Stimulated activated naive CD8-positive, alpha-beta T cell treated with anti-CD3 and anti-CD28 coated beads, Interleukin-15, amount 100 ng/mL, for 72 hours (primary cell): ENCODE results near the gene DSG2.

Experiments used
- ATAC-seq: fragments of 150-1000 bp; cut with Tn5 transposase; 2 replicates; pipeline ENCODE4 v1.10.0; 2021; ENCODE audit warnings: mild to moderate bottlenecking, moderate library complexity
- DNase-seq, 2 donors: peaks; one replicate each; pipeline ENCODE4 v3.0.0; 2021 to 2022
- H3K27ac Mint-ChIP-seq, 2 donors: one replicate each; pipeline ENCODE4 v1.8.0; 2022; ENCODE audit warnings: mild to moderate bottlenecking in 2 of 2, mixed read lengths in 2 of 2, moderate library complexity in 2 of 2
- H3K27me3 Mint-ChIP-seq: one replicate; pipeline ENCODE4 v1.8.0; 2022; ENCODE audit warnings: mixed read lengths
- H3K4me1 Mint-ChIP-seq: one replicate; pipeline ENCODE4 v1.8.0; 2022; ENCODE audit warnings: mild to moderate bottlenecking, mixed read lengths
- H3K4me3 Mint-ChIP-seq, 2 donors: one replicate each; pipeline ENCODE4 v1.8.0; 2022; ENCODE audit warnings: mild to moderate bottlenecking in 2 of 2, mixed read lengths in 2 of 2, moderate library complexity in 1 of 2
- H3K9me3 Mint-ChIP-seq, 2 donors: one replicate each; pipeline ENCODE4 v1.8.0; 2022; ENCODE audit warnings: mixed read lengths in 2 of 2

Gene DSG2

DNA sequence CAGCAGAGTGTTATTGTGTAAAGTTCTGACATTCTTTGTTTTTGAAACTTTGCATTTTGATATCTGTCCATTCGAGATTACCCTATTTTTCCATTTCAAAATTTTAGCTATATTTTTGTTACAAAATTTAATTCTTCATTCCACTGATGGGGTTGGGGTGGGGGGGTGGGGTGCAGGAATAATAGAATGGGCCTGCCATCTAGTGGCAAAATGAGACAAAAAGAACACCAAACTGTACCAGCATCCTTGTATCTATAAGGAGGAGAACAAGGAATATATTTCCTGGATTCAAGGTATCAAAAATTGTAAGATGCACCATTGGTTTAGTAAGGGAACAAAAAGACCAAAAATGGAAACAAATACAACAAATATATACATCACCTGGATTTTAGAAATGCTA lies 65.8 kb downstream of the DSG2 start:
- ATAC-seq (no peak), DNase-seq (no peak)
- Mint-ChIP-seq H3K4me3 (no peak overlapping the region), H3K27ac (no peak overlapping the region), H3K27me3 (peaks cover 8% of the 10 kb centered on the region), H3K4me1 (no peaks in the 10 kb centered on the region), H3K9me3 (no peaks in the 10 kb centered on the region)

DNA sequence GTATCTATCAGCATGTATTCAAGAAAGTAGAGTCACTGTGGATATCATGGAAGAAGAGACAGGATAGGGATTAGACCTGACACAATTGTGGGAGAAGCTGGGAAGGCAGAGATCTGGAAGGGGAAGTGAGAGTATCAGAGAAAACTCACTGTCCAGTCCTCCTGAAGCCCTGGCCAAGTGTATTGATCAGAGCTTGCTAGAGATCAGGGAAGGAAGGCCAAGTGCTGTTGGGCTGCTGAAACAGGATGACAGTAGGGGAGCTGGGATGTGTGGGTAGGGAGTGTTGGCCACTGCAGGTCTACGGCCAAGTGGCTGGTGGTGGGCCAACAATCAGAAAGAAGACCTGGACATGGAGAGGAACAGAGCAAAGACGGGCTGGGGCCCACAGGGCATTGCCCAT lies 67.4 kb downstream of the DSG2 start:
- ATAC-seq: no peak
- Mint-ChIP-seq H3K4me1 (no peaks in the 10 kb centered on the region), H3K27ac (no peak overlapping the region), H3K9me3 (no peaks in the 10 kb centered on the region), H3K4me3 (no peak overlapping the region), H3K27me3 (peaks cover 8% of the 10 kb centered on the region)
- DNase-seq: no peak

DNA sequence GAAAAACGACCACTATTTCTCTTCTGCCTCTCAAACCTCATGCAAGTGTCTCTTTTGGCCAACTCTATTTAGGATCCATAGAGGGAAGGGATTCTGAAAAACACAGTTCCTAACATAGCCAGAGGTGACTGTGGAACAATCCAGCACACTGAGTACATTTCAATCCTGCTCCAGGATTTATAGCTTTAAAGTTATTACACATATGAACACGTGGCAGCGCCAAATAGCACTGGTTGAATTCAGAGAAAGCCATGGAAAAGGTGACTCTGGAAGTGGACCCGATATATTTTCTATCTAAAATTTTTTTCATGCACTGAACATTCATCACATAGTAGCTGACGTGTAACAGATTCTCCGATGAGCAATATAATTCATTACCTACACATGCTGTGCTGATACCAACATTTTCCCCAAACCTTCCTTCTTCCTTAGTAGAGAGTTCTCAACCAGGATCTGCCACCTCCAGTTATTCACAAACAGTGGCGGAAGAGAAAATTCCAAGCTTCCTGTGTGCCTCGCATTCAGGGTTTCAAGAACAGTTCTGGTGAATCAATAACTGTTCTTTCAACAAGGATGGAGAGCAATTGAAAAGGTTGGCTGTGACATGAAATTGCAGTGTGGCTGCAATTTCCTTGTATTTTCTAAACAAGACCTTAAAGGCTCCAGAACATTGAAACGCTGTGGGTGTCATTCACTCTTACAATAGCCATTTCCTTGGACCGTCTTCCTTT lies 68.0 kb downstream of the DSG2 start:
- H3K27me3 Mint-ChIP-seq: peaks cover 6% of the 10 kb centered on the region
- H3K27ac Mint-ChIP-seq: no peak overlapping the region
- no peaks in the 10 kb centered on the region for H3K4me1 Mint-ChIP-seq
- DNase-seq (no peak), ATAC-seq (no peak)
- H3K9me3 Mint-ChIP-seq: no peaks in the 10 kb centered on the region
- H3K4me3 Mint-ChIP-seq: no peak overlapping the region

DNA sequence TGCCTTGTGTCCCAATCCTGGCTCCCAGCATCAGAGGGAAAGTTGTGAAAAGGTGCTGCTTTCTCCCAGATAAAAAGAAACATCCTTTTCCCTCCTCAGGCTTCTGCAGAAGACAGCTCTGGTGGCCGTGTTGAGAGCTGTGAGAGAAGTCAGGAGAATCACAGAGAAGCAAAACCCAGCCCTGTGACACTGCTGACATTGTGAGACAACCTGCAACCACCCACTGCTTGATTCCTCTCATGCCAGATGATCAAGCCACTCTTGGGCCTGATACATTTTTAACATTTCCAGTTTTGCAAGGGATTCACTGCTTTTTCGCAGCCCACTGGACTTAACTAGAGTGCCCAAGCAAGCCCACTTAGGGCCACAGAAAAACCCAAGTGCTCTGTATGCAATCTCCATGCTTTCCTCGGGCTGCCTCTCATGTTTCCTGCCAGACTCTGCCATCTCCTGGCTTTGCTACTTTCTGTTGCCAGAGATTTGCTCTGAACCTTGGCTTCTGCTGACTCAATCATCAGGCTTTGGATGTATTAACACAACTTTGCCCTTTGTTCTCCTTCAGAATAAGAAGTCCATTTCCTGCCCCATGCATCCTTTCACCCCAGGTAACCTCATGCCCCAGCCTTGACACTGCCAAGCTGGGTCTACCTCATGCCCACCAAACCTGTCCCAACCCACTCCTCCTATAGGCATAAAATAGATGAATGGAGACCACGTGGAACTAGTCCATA lies 68.8 kb downstream of the DSG2 start:
- no peak for DNase-seq
- Mint-ChIP-seq H3K4me3 (no peak overlapping the region), H3K27ac (peak overlapping the region in 1 of 2 donors; percentile 4), H3K27me3 (no peaks in the 10 kb centered on the region), H3K9me3 (no peaks in the 10 kb centered on the region), H3K4me1 (no peaks in the 10 kb centered on the region)
- ATAC-seq: no peak

DNA sequence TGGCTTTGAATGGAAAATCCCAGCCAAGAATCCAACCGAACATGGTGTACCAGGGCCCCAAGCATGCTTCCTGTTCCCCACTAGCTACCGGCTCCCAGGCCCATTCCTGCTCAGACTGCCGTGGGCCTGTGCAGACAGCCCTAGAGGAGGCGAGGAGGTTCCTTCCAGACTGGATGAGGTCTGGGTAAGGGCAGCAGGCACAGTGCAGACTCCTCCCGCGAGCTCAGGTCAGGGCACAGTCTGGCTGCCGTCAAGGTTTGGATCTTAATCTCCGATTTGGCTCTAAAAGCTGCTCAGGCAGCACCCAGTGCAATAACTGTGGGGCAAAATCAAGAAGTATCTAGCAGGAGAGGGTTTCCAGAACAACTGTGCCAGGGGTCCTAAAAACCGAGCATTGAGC lies 74.4 kb downstream of the DSG2 start:
- ATAC-seq (no peak), DNase-seq (no peak)
- no peaks in the 10 kb centered on the region for H3K27me3 Mint-ChIP-seq
- H3K4me1 Mint-ChIP-seq: peaks cover 6% of the 10 kb centered on the region
- H3K9me3 Mint-ChIP-seq: no peaks in the 10 kb centered on the region
- no peak overlapping the region for H3K4me3 Mint-ChIP-seq
- H3K27ac Mint-ChIP-seq: no peak overlapping the region

DNA sequence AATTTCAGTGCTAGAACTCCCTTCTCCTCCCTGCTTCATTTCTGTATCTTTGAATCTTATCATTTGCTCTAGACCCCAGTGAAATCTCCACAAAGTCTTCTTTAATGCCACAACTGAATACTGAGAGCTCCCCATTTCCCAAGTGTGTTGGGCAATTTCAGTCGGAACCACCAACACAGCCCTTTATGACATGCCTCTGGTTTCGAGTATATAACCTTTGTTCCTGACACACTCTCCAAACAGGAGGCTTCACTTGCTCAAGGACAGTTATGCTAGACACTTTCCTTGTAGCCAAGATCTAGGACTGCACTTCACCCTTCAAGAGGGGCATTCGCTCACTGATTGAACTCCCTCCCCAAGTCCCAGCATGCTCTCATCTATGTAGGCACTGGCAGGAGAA lies 75.1 kb downstream of the DSG2 start:
- Mint-ChIP-seq H3K27me3 (no peaks in the 10 kb centered on the region), H3K4me1 (peaks cover 6% of the 10 kb centered on the region), H3K4me3 (no peak overlapping the region), H3K27ac (peak overlapping the region in 1 of 2 donors; percentile 15), H3K9me3 (no peaks in the 10 kb centered on the region)
- DNase-seq (no peak), ATAC-seq (no peak)

DNA sequence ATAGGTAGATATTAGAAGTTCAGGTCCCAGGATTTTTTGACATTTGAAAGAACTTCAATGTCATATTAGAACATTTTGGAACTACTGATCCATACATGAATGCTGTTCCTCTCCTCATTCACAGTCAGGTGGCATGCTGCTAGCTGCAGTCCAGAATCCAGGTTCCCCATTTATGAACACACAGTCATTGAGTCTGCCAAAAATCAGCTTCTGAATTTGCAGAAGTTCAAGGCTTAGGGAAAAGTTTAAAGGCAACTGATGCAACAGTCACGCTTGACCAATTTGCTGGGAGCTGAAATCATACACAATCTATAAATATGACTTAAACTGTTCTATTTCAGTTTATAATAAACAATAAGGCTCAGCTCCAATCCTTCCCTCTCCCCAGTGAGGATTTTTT lies 76.4 kb downstream of the DSG2 start:
- Mint-ChIP-seq H3K9me3 (no peaks in the 10 kb centered on the region), H3K27me3 (no peaks in the 10 kb centered on the region), H3K27ac (no peak overlapping the region), H3K4me3 (no peak overlapping the region), H3K4me1 (peaks cover 6% of the 10 kb centered on the region)
- ATAC-seq: no peak
- no peak for DNase-seq

DNA sequence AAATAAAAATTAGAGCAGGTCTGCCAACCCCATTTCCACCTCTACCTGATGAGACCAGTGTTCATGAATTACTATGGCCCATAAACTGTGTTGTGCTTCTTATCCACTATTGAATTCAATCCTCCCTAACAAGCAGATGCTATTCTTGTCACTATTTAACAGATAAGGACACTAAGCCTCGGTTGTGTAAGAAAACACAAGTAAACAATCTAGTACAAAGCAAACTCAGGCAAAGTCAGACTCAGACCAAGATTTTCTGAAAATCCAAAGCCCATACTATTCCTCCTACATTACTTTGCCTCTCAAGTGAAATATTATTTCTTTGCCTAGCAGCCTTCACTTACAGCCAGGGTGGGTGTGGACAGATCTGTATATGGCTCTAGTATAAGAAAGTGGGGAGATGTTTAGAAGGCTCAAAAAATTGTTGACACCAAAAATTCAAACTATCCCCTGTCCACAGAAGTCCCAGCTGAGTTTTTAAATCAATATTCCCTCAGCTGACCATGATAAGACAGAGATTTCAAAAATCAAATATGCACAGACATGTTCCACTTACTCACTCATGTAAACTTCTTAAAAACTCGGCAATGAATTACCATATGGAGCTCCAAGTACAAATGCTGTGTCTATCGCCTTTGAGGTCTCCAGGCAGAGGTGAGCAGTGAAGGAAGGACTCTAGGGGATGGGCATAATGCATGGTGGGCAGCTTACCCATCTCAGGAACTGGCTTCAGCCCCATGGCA lies 77.7 kb downstream of the DSG2 start:
- H3K4me3 Mint-ChIP-seq: no peak overlapping the region
- H3K4me1 Mint-ChIP-seq: peaks cover 6% of the 10 kb centered on the region
- no peak for ATAC-seq
- no peaks in the 10 kb centered on the region for H3K27me3 Mint-ChIP-seq
- H3K27ac Mint-ChIP-seq: no peak overlapping the region
- DNase-seq: no peak
- H3K9me3 Mint-ChIP-seq: no peaks in the 10 kb centered on the region

DNA sequence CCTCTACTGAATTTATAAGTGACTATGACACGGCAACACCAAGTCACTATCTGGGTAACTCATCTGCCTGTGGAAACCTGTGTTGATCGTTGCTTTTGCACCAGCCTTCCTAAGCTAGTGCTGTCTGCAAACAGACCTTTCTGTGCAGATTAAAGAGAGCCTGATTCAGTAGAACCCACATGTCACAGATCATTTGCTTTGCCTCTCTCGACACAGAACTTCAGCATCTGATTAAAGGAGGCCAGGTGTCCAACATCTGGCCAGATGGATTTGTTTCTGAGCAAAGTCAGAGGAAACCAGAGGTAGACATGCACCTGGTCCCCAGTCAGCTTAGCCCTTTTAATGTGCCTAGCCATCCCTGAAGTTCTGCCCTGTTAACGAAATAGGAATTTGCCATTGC lies 78.7 kb downstream of the DSG2 start:
- DNase-seq: no peak
- Mint-ChIP-seq H3K4me1 (peaks cover 6% of the 10 kb centered on the region), H3K27me3 (no peaks in the 10 kb centered on the region), H3K4me3 (no peak overlapping the region), H3K9me3 (no peaks in the 10 kb centered on the region), H3K27ac (no peak overlapping the region)
- ATAC-seq: no peak

DNA sequence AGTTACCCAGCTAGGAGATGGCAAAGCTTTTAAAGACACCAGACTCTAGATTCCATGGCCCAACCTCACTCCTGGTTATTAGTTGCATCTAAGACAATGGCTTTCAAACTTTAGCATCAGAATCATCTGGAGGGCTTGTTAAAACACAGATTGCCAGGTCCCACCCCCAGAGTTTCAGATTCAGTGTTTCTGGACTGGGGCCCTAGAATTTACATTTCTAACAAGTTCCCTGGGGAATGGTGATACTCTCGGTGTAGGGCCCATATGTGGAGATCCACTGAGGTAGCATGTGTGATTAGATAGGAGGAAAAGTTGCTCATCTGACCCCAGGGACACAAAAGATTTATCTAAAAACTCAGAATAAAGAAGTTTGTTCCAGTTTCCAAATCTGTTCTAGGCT lies 79.2 kb downstream of the DSG2 start:
- Mint-ChIP-seq H3K4me3 (no peak overlapping the region), H3K27ac (no peak overlapping the region), H3K27me3 (no peaks in the 10 kb centered on the region), H3K4me1 (peaks cover 1% of the 10 kb centered on the region), H3K9me3 (no peaks in the 10 kb centered on the region)
- ATAC-seq (no peak), DNase-seq (no peak)

DNA sequence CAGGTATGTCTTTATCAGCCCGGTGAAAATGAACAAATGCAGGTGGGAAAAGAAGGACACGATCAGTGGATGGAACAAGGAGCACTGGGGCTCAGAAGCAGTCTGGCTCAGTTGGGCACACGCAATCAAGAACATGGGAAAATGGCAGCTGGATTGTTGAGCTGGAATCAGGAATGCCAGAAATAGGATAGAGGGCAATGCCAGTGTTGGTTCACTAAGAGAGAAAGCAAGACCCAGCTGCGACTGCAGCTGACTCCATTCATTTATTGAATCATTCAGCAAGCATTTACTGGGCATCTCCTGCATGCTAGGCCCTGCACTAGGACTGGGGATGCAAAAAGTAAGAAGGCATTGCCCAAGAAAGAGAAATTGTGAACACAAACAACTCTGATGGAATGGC lies 80.1 kb downstream of the DSG2 start:
- no peak for ATAC-seq

DNA sequence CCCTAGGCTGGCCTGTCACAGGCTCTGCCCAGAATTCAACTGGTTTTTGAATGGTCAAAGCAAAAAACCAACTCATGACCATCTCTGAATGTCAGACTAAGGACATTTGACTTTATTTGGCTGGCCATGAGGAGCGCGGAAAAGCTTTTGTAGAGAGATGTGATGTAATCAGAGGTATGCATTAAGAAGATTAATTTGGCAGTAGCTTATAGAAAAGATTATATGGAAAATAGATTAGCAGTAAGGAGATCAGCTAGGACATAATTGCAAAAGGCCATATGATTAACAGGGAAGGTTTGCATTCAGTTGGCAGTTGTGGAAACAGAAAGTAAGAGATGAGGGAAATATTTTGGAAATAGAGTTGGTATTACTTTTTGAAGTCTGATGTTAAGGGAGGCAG lies 81.4 kb downstream of the DSG2 start:
- no peak overlapping the region for H3K4me3 Mint-ChIP-seq
- no peak overlapping the region for H3K27ac Mint-ChIP-seq
- no peaks in the 10 kb centered on the region for H3K27me3 Mint-ChIP-seq
- DNase-seq (no peak), ATAC-seq (no peak)
- H3K9me3 Mint-ChIP-seq: no peaks in the 10 kb centered on the region
- no peaks in the 10 kb centered on the region for H3K4me1 Mint-ChIP-seq

More for the DNA sequence above, 80.1 kb downstream of the DSG2 start:
- H3K9me3 Mint-ChIP-seq: no peaks in the 10 kb centered on the region
- H3K27ac Mint-ChIP-seq: no peak overlapping the region
- H3K27me3 Mint-ChIP-seq: no peaks in the 10 kb centered on the region
- no peaks in the 10 kb centered on the region for H3K4me1 Mint-ChIP-seq
- H3K4me3 Mint-ChIP-seq: no peak overlapping the region
- no peak for DNase-seq

DNA sequence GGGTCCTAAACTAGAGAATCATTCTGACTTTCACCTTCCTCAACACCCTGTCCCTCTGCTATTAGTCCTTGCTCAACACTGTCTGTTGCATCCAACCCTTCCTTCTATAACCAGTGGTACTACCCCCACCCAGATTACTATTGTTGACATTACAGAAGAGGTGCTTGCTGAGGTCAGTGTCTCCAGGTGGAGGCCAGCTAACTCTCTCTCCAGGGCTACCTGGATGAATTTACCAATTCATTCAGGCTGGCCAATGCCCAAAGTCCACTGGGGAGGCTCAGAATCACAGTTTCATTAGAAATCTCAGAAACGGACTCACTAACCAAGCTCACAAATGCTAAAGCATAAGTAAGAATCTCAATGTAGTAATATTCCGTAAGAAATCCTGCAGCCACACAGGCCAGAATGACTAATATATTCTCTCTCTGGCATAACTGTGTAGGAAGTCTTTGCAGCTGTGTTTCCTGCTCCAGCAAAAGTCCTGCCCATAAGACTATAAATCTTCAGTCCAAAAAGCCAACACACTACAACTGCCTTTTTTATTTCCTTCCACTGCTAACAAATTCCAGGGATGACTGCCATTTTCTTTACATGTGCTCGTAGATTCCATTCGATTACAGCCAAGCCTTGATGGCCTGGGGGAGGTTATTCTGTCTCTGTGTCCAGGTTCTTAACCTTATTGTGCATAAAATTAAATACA lies 83.7 kb downstream of the DSG2 start:
- no peak for ATAC-seq
- H3K9me3 Mint-ChIP-seq: no peaks in the 10 kb centered on the region
- no peaks in the 10 kb centered on the region for H3K27me3 Mint-ChIP-seq
- DNase-seq: no peak
- no peak overlapping the region for H3K4me3 Mint-ChIP-seq
- H3K4me1 Mint-ChIP-seq: no peaks in the 10 kb centered on the region
- no peak overlapping the region for H3K27ac Mint-ChIP-seq

DNA sequence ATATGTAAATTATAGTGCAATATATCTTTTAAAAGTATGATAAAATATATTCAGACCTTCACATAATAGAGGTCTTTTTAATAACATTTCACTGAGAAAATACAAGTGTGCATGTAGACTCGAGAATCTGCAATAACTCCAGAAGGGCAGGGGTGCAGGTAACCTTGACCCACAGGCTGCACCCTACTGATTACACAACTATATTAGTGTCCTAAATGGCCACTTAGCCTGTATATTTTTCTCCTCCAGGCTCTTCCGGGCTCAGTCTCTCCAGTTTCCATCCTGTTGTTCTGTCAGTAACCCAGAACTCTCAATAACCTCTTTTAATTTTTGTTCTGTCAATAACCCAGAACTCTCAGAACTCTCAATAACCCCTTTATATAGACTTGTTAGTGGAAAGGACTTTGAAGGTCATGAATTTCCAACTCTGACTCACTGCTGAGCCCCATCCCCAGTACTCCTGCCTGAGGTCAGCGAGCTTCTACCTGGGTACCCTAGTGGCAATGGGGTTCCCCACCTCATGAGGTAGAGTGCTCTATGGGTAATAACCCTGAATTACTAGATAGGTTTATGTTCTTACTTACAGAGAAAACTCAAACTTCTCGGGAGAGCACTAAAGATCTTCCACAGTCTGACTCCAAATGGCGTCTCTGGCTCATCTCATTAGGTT lies 85.3 kb downstream of the DSG2 start:
- Mint-ChIP-seq H3K27me3 (peaks cover 2% of the 10 kb centered on the region), H3K27ac (no peak overlapping the region), H3K4me1 (no peaks in the 10 kb centered on the region), H3K9me3 (no peaks in the 10 kb centered on the region), H3K4me3 (no peak overlapping the region)
- ATAC-seq (no peak), DNase-seq (no peak)

DNA sequence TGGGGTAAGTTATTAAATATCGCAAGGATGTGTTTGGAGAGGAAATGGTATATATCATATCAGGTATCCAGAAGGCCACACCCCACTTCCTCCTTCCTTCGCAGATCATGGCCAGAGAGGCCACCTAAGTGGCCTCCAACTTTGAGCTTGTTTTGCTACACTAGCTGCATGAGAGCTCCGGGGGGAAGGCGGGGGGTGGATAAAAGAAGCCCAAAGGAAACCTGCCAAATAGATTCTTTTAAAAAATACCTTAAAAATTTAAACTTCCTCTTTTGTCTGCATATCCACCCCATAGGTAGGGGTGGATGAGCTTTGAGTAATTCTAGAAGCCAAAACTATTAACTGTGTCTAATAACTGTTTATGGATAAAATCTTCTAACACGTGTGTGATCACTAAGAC lies 88.0 kb downstream of the DSG2 start:
- Mint-ChIP-seq H3K4me1 (no peaks in the 10 kb centered on the region), H3K27ac (no peak overlapping the region), H3K27me3 (peaks cover 14% of the 10 kb centered on the region), H3K4me3 (no peak overlapping the region), H3K9me3 (no peaks in the 10 kb centered on the region)
- no peak for DNase-seq
- no peak for ATAC-seq
